ENCODE measurements around the gene NAA80. TPM values are rescaled to one million over a fixed set of nuclear protein-coding genes. Genes with fewer than 3 reads are reported as not detected.
A peak's percentile ranks its signal among the peaks of the same experiment; 100 is the strongest.

The NAA80 gene
- total and polyA plus RNA-seq, 2 donors (not counting 3 experiments of a cell fraction or from before 2014, with no cell fraction given), result 9.0 to 13.1 TPM

GRCh38 chr3:50318615-50319014 is 19.4 kb upstream of the NAA80 start:
- ChIA-PET POLR2A (interaction anchor here (0.6 to 0.8 kb wide), 2 partner anchors 9 to 56 kb away, joined by 3 to 7 read pairs; partner anchors contain the start of gene TUSC2), CTCF (interaction anchor here (1.6 to 1.7 kb wide), 2 partner anchors 15 to 19 kb away, joined by 3 to 6 read pairs; partner anchors contain the start of genes HYAL1, HYAL3 and NAA80)
- H3K4me3 ChIP-seq (replicated peaks in 1 of 3; ENCODE audit: insufficient read depth in 1 of 3, low read depth in 1 of 3, low read length in 3 of 3), result peak overlapping the region in 2 of 3 experiments; percentile 11 to 89
- H3K36me3 ChIP-seq (ENCODE audit: control insufficient read depth in 2 of 2, extremely low read depth in 1 of 2, insufficient read depth in 2 of 2, low read length in 2 of 2), result peaks cover 17 to 47% of the 10 kb centered on the region in 2 experiments
- H3K4me1 ChIP-seq (ENCODE audit: control insufficient read depth, extremely low read depth, insufficient read depth, low read length), result peaks cover 55% of the 10 kb centered on the region
- no peaks in the 10 kb centered on the region for H3K9me1 ChIP-seq (replicated peaks; ENCODE audit: control insufficient read depth, extremely low read depth, insufficient read depth, low read length)
- TF ChIP-seq POLR2AphosphoS5 (IDR thresholded peaks at IDR 0.05; ENCODE audit: insufficient read depth, low read depth, low read length) (no peak), JUN (IDR thresholded peaks at IDR 0.05; ENCODE audit: borderline replicate concordance, insufficient read depth, insufficient read length, low read depth) (no peak), EZH2 (IDR thresholded peaks at IDR 0.05; ENCODE audit: borderline replicate concordance, low read depth, low read length, severe bottlenecking) (no peak), POLR2A (IDR thresholded peaks at IDR 0.05; ENCODE audit: low read depth, low read length) (peak; percentile 2)
- peak; percentile 12 for FAIRE-seq
- no peak for DNase-seq (ENCODE audit: low read depth, low spot score)
- no peaks in the 10 kb centered on the region for H3K9me3 ChIP-seq (replicated peaks; ENCODE audit: control insufficient read depth, insufficient read depth, low read length)
- dilution Hi-C loops (cut with MboI; ENCODE audit: extremely low pct_ligation_motif_present, low sequenced_read_pairs), result no loop called here
- BruUV-seq (replicated peaks), result no TSS peak
- intact Hi-C loops (cut with micrococcal nuclease), result no loop called here
- H4K20me1 ChIP-seq (replicated peaks; ENCODE audit: control insufficient read depth, extremely low read depth, insufficient read depth, low read length), result no peaks in the 10 kb centered on the region
- H3K4me2 ChIP-seq (ENCODE audit: insufficient read depth, low read length), result peak overlapping the region; percentile 69
- H3K79me2 ChIP-seq (ENCODE audit: control insufficient read depth, insufficient read depth, low read length), result peaks cover 52% of the 10 kb centered on the region
- H3K9ac ChIP-seq (replicated peaks; ENCODE audit: extremely low read depth, insufficient read depth, low read length), result no peak overlapping the region
- H3K27me3 ChIP-seq (ENCODE audit: control insufficient read depth in 2 of 2, insufficient read depth in 2 of 2, low read length in 2 of 2), result no peaks in the 10 kb centered on the region
- no peak overlapping the region for H2AFZ ChIP-seq (ENCODE audit: low read depth, low read length)
- H3K27ac ChIP-seq (ENCODE audit: insufficient read depth, low read depth, low read length), result no peak overlapping the region

- Histone ChIP-seq H3K9ac (replicated peaks; ENCODE audit: extremely low read depth, insufficient read depth, low read length) (no peak overlapping the region), H2AFZ (ENCODE audit: low read depth, low read length) (no peak overlapping the region), H4K20me1 (replicated peaks; ENCODE audit: control insufficient read depth, extremely low read depth, insufficient read depth, low read length) (no peaks in the 10 kb centered on the region), H3K4me3 (replicated peaks in 1 of 3; ENCODE audit: insufficient read depth in 1 of 3, low read depth in 1 of 3, low read length in 3 of 3) (peak overlapping the region in 1 of 3 experiments; percentile 11), H3K4me1 (ENCODE audit: control insufficient read depth, extremely low read depth, insufficient read depth, low read length) (peaks cover 51% of the 10 kb centered on the region), H3K36me3 (ENCODE audit: control insufficient read depth in 2 of 2, extremely low read depth in 1 of 2, insufficient read depth in 2 of 2, low read length in 2 of 2) (peaks cover 17 to 47% of the 10 kb centered on the region in 2 experiments), H3K4me2 (ENCODE audit: insufficient read depth, low read length) (peak overlapping the region; percentile 69), H3K9me1 (replicated peaks; ENCODE audit: control insufficient read depth, extremely low read depth, insufficient read depth, low read length) (no peaks in the 10 kb centered on the region), H3K27ac (ENCODE audit: insufficient read depth, low read depth, low read length) (no peak overlapping the region), H3K79me2 (ENCODE audit: control insufficient read depth, insufficient read depth, low read length) (peaks cover 52% of the 10 kb centered on the region), H3K27me3 (ENCODE audit: control insufficient read depth in 2 of 2, insufficient read depth in 2 of 2, low read length in 2 of 2) (no peaks in the 10 kb centered on the region), H3K9me3 (replicated peaks; ENCODE audit: control insufficient read depth, insufficient read depth, low read length) (no peaks in the 10 kb centered on the region)
- intact Hi-C loops (cut with micrococcal nuclease), result no loop called here
- ChIA-PET CTCF (interaction anchor here (1.6 to 1.7 kb wide), 2 partner anchors 15 to 19 kb away, joined by 3 to 6 read pairs; partner anchors contain the start of genes HYAL1, HYAL3 and NAA80), POLR2A (interaction anchor here (0.8 kb wide), 1 partner anchor 10 kb away, joined by 3 read pairs; the partner anchor contains the start of gene TUSC2)
- DNase-seq (ENCODE audit: low read depth, low spot score), result no peak
- dilution Hi-C loops (cut with MboI; ENCODE audit: extremely low pct_ligation_motif_present, low sequenced_read_pairs), result no loop called here
- BruUV-seq (replicated peaks), result no TSS peak
- TF ChIP-seq POLR2A (IDR thresholded peaks at IDR 0.05; ENCODE audit: low read depth, low read length) (peak; percentile 72), EZH2 (IDR thresholded peaks at IDR 0.05; ENCODE audit: borderline replicate concordance, low read depth, low read length, severe bottlenecking) (no peak)
- FAIRE-seq, result no peak
Measured at GRCh38 chr3:50318163-50318562, 19.0 kb upstream of the NAA80 start.

Data from endothelial cell of umbilical vein (primary cell).